Dendritic cell treated with granulocyte-macrophage colony-stimulating factor and Interleukin-4, amounts not matched to agents 40 ng/mL and 50 ng/mL, for 4 days (primary cell): ENCODE measurements around the gene LMO1.
A peak's percentile ranks its signal among the peaks of the same experiment; 100 is the strongest.

ENCODE experiments used
- H3K27ac Mint-ChIP-seq: one replicate; pipeline ENCODE4 v1.8.0; 2022; ENCODE audit warnings: mild to moderate bottlenecking, mixed read lengths
- H3K27me3 Mint-ChIP-seq: one replicate; pipeline ENCODE4 v1.8.0; 2022; ENCODE audit warnings: mild to moderate bottlenecking, mixed read lengths
- H3K36me3 Mint-ChIP-seq: one replicate; pipeline ENCODE4 v1.8.0; 2022; ENCODE audit warnings: low read depth, mixed read lengths
- H3K4me1 Mint-ChIP-seq: one replicate; pipeline ENCODE4 v1.8.0; 2022; ENCODE audit warnings: low read depth, mixed read lengths
- H3K4me3 Mint-ChIP-seq: one replicate; pipeline ENCODE4 v1.8.0; 2022; ENCODE audit warnings: mild to moderate bottlenecking, moderate library complexity, mixed read lengths
- H3K9me3 Mint-ChIP-seq: one replicate; pipeline ENCODE4 v1.8.0; 2022; ENCODE audit warnings: mixed read lengths
- intact Hi-C: fragments of 100-400 bp; cut with micrococcal nuclease; formaldehyde crosslinking; loops from one replicate; pipeline ENCODE4 v1.15.0; 2022

Gene LMO1

GRCh38 chr11:8263109-8263768, 439 bp downstream of the LMO1 start:
- Mint-ChIP-seq H3K36me3 (no peaks in the 10 kb centered on the region), H3K4me1 (peaks cover 24% of the 10 kb centered on the region), H3K27ac (no peak overlapping the region), H3K27me3 (peaks cover 95% of the 10 kb centered on the region), H3K4me3 (peak overlapping the region; percentile 59), H3K9me3 (no peaks in the 10 kb centered on the region)
- intact Hi-C loops = loop anchor here (1.0 to 5.0 kb wide), 2 partner anchors 38 to 56 kb away; no protein-coding TSS in a partner anchor

- Mint-ChIP-seq H3K9me3 (no peaks in the 10 kb centered on the region), H3K4me1 (peaks cover 25% of the 10 kb centered on the region), H3K36me3 (no peaks in the 10 kb centered on the region), H3K27me3 (peaks cover 95% of the 10 kb centered on the region), H3K4me3 (peak overlapping the region; percentile 63), H3K27ac (no peak overlapping the region)
- intact Hi-C loops = loop anchor here (1.0 to 5.0 kb wide), 2 partner anchors 37 to 55 kb away; no protein-coding TSS in a partner anchor
Measured at GRCh38 chr11:8262552-8263108, 1.0 kb downstream of the LMO1 start.

DNA sequence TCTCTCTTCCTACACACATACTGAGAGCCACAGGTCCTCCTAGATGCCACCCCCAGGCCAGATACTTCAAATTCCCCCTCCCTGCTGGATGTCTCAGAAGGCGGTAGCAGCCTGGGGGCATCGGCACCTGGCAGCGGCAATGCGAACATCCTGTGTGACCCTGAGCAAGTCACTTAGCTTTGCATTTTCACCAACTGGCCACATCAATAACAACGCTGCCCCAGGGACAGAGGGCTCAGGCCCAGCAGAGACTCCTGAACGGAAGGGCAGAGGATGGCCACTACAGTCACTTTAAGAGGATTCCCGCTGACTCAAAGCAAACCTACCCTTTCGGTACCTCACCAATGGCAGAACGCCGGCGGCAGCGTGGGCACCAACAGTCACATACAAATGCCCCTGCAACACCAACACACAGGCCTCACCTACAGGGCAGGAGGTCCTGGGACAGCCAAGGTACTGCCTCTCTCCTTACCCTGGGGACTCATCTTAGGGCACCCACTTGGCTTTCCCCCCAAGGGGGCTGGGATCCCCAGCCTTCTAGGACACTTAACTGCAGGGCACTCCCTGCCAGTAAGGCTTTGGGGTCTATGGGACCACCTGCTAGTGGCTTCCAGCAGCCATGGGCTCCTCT, 1.6 kb downstream of the LMO1 start:
- no peaks in the 10 kb centered on the region for H3K36me3 Mint-ChIP-seq
- peak overlapping the region; percentile 63 for H3K4me3 Mint-ChIP-seq
- intact Hi-C loops = loop anchor here (5.0 kb wide), 1 partner anchor 55 kb away; no protein-coding TSS in a partner anchor

GRCh38 chr11:8261291-8261690, 2.4 kb downstream of the LMO1 start:
- no peak overlapping the region for H3K4me3 Mint-ChIP-seq
- H3K4me1 Mint-ChIP-seq = peaks cover 25% of the 10 kb centered on the region

More for the DNA sequence above, 1.6 kb downstream of the LMO1 start:
- Mint-ChIP-seq H3K4me1 (peaks cover 25% of the 10 kb centered on the region), H3K9me3 (no peaks in the 10 kb centered on the region), H3K27me3 (peaks cover 90% of the 10 kb centered on the region), H3K27ac (no peak overlapping the region)

DNA sequence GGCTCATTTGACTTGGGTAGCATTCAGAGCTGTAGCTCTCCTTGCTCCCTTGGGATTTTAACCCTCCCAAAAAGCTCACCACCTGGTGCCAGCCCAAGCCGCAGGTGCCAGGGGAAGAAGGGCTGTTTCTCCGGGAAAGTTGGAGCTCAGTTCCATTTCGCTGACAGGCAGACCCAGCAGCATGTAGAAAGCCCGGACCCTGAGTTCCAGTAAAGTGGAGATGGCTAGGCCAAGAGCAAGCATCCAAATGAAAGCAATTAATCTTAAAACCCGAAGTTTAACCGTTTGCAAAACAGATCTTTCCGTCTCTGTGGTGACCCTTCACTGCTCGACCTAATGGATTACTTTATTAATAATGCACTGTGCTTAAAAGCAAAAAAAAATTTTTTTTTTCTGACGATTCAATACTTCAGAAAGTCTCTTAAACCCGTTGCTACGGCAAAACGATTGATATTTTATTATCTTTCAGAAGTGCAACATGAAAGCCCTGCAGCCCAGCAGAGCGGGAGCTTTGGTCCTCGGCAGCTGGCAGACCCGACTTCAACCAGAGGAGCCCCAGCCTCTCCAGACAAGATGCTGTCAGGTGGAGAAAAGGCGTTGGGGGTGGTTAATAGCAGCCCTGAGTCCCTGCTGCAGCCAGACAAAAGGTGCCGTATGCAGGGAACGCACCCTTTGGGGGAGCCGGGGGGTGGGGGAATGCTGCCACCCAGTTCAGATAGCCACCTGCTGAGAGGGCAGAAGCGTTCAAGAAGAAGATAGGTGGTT, 3.3 kb downstream of the LMO1 start:
- Mint-ChIP-seq H3K27ac (no peak overlapping the region), H3K4me1 (peaks cover 25% of the 10 kb centered on the region), H3K27me3 (peaks cover 74% of the 10 kb centered on the region), H3K36me3 (no peaks in the 10 kb centered on the region), H3K9me3 (no peaks in the 10 kb centered on the region), H3K4me3 (no peak overlapping the region)
- intact Hi-C loops = loop anchor here (5.0 kb wide), 1 partner anchor 53 kb away; no protein-coding TSS in a partner anchor

More at GRCh38 chr11:8261291-8261690, 2.4 kb downstream of the LMO1 start:
- no peak overlapping the region for H3K27ac Mint-ChIP-seq
- H3K9me3 Mint-ChIP-seq = no peaks in the 10 kb centered on the region
- intact Hi-C loops = loop anchor here (5.0 kb wide), 1 partner anchor 54 kb away; no protein-coding TSS in a partner anchor
- H3K27me3 Mint-ChIP-seq = peaks cover 83% of the 10 kb centered on the region
- H3K36me3 Mint-ChIP-seq = no peaks in the 10 kb centered on the region

GRCh38 chr11:8259306-8259959, 4.2 kb downstream of the LMO1 start:
- Mint-ChIP-seq H3K27me3 (peaks cover 65% of the 10 kb centered on the region), H3K27ac (no peak overlapping the region), H3K4me3 (no peak overlapping the region), H3K4me1 (peaks cover 25% of the 10 kb centered on the region), H3K9me3 (no peaks in the 10 kb centered on the region), H3K36me3 (no peaks in the 10 kb centered on the region)
- intact Hi-C loops = no loop called here

- no peaks in the 10 kb centered on the region for H3K36me3 Mint-ChIP-seq
- H3K27ac Mint-ChIP-seq = no peak overlapping the region
- intact Hi-C loops = no loop called here
- H3K9me3 Mint-ChIP-seq = no peaks in the 10 kb centered on the region
- H3K27me3 Mint-ChIP-seq = peaks cover 59% of the 10 kb centered on the region
- H3K4me1 Mint-ChIP-seq = peaks cover 20% of the 10 kb centered on the region
- no peak overlapping the region for H3K4me3 Mint-ChIP-seq
Measured at GRCh38 chr11:8258784-8259183, 4.9 kb downstream of the LMO1 start.

- H3K27ac Mint-ChIP-seq = no peak overlapping the region
- no peak overlapping the region for H3K4me3 Mint-ChIP-seq
- intact Hi-C loops = no loop called here
- H3K4me1 Mint-ChIP-seq = peaks cover 17% of the 10 kb centered on the region
- peaks cover 54% of the 10 kb centered on the region for H3K27me3 Mint-ChIP-seq
- no peaks in the 10 kb centered on the region for H3K36me3 Mint-ChIP-seq
- no peaks in the 10 kb centered on the region for H3K9me3 Mint-ChIP-seq
Measured at GRCh38 chr11:8258289-8258688, 5.4 kb downstream of the LMO1 start.

GRCh38 chr11:8257003-8257664, 6.5 kb downstream of the LMO1 start:
- Mint-ChIP-seq H3K4me1 (peaks cover 13% of the 10 kb centered on the region), H3K27me3 (peaks cover 44% of the 10 kb centered on the region), H3K36me3 (no peaks in the 10 kb centered on the region), H3K9me3 (no peaks in the 10 kb centered on the region), H3K27ac (no peak overlapping the region), H3K4me3 (no peak overlapping the region)
- intact Hi-C loops = no loop called here

DNA sequence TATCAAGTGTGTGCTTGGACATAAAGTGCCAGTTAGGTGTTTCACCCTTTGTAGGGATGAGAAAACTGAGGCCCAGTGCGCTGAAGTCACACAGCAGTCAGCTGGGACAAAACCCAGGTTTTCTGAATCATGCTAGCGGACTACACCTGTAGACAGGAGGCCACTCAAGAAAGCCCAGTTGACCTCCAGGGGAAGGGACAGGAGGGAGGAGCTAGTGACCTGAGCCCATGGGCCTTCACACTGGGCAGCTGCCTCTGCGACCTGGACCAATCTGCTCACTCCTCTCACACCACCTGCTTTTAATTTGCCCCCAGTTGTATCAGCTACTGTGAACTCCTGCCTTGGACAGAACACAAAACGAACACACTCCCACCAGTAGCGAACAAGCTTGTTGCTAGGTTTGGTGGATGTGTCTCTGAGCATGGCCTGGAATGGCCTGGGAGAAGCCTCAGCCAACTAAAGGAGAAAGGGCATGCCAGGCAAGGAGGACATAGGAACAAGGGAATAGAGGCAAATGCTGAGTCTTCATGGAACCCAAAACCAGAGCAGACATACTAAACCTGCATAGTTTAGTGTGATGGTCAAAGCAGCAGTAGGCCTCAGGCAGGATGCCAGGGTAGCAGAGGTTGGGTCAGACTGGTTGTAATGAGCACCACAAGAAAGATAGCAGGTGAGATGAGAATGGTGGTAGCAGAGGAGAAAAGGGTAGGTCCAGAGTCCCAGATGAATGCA, 7.2 kb downstream of the LMO1 start:
- H3K36me3 Mint-ChIP-seq = no peaks in the 10 kb centered on the region
- intact Hi-C loops = no loop called here
- H3K4me1 Mint-ChIP-seq = peaks cover 13% of the 10 kb centered on the region
- H3K4me3 Mint-ChIP-seq = no peak overlapping the region
- peaks cover 37% of the 10 kb centered on the region for H3K27me3 Mint-ChIP-seq
- H3K27ac Mint-ChIP-seq = no peak overlapping the region
- no peaks in the 10 kb centered on the region for H3K9me3 Mint-ChIP-seq

- no peaks in the 10 kb centered on the region for H3K36me3 Mint-ChIP-seq
- H3K9me3 Mint-ChIP-seq = no peaks in the 10 kb centered on the region
- no peak overlapping the region for H3K27ac Mint-ChIP-seq
Measured at GRCh38 chr11:8253566-8253965, 10.1 kb downstream of the LMO1 start.

DNA sequence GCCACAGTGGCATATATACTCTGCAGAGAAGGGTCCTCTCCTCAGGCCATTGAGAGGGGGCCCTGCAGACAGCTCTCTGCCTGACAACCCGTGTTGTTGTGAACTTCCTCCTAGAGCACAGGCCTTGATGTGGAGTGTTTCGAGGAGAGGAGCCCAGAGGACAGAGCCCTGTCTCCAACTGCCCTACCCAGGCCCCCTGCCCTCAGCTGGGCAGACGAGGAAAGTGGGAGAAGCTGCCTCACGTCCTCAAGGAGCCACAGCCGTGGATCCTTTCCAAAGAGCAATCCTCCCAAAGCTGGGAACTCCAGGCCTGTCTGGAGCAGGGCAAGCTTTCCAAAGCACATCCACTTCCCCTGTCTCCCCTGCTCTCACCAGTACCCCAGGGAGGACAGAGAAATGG, 10.7 kb downstream of the LMO1 start:
- Mint-ChIP-seq H3K9me3 (no peaks in the 10 kb centered on the region), H3K4me3 (no peak overlapping the region), H3K36me3 (no peaks in the 10 kb centered on the region), H3K27ac (no peak overlapping the region), H3K4me1 (no peaks in the 10 kb centered on the region), H3K27me3 (peaks cover 7% of the 10 kb centered on the region)
- intact Hi-C loops = no loop called here

More at GRCh38 chr11:8253566-8253965, 10.1 kb downstream of the LMO1 start:
- peaks cover 4% of the 10 kb centered on the region for H3K4me1 Mint-ChIP-seq
- H3K27me3 Mint-ChIP-seq = peaks cover 10% of the 10 kb centered on the region
- no peak overlapping the region for H3K4me3 Mint-ChIP-seq
- intact Hi-C loops = no loop called here
